Stimulated activated CD8-positive, alpha-beta memory T cell treated with anti-CD3 and anti-CD28 coated beads, Interleukin-12 subunit alpha, Interleukin-12 subunit beta, amount 100 ng/mL, for 4 hours (primary cell): ENCODE results near the gene ZFC3H1.
"Not testable (repeated sequence)": the region's sequence is repeated elsewhere in the genome, so short reads cannot be mapped to it uniquely, and the experiment has no call there.

Experiments
- DNase-seq: peaks from one replicate; pipeline ENCODE4 v3.0.0-alpha.2; 2020; ENCODE audit warnings: low read depth

ZFC3H1 gene

DNA sequence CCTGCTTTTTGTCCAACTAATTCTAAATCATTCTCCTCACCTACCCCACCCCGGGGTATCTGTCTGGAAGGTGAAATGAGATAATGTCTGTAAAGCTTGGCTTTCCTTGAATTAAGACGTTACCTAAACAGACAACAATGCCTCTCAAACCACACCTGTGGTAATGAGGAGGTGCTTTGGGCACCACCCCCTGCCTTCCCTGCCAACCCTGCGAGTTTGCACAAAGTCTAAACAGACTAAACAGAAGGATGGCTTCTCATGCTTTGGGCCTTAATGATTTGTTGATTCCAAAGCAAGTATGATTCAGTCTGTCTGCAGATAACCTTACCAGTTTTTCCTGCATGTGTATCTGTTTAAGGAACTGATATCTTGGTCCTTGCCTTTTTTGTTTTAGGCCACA is 82.4 kb downstream of the ZFC3H1 start:
- no peak for DNase-seq

DNA sequence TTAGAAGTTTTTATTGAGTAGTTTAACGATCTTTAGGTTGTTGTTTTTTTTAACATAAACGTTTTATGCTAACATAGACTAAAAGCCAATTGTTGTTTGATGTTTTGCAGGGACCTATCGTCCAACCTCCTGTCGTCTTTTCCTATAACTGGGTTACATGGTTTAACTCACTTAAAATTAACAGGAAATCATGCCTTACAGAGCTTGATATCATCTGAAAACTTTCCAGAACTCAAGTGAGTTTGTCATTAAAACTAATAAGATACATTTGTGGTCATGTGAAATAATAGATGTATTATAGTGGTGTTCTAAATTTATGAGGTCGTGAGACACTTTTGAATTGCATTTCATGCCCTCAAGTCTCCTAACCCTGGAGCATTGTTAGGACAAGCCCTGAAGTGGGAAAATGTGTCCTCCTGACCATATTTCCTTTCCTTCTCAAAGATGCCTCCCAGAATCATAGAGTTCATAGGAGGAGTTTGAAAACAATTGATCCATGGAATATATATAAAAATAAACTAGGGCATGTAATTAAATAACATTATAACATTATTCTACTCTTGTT is 84.9 kb downstream of the ZFC3H1 start:
- DNase-seq, result no peak

DNA sequence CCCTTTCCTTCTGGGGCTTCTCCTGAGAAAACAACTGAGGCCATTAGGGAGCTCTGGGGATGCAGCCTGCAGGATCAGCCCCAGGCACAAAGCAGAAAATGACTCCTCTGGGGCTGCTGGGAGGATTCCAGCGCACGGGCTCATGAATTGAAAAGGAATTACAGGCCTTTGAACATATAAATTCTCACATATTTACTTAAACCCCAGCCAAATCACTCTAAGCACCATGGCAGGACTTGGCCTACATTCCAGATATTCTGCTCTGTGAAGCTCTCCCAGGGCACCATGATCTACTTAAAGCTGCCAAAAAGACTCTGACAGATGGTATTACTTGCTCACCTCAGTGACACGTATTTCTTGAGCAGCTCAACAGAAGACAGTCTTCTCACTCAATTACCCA is 87.2 kb downstream of the ZFC3H1 start:
- DNase-seq, result no peak

DNA sequence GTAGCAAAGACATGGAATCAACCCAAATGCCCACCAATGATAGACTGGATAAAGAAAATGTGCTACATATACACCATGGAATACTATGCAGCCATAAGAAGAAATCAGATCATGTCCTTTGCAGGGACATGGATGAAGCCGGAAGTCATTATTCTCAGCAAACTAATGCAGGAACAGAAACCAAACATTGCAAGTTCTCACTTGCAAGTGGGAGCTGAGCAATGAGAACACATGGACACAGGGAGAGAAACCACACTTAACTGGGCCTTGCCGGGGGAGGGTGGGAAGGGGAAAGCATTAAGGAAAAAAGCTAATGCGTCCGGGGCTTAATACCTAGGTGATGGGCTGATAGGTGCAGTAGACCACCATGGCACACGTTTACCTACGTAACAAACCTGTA is 93.8 kb downstream of the ZFC3H1 start:
- not testable (repeated sequence) for DNase-seq

DNA sequence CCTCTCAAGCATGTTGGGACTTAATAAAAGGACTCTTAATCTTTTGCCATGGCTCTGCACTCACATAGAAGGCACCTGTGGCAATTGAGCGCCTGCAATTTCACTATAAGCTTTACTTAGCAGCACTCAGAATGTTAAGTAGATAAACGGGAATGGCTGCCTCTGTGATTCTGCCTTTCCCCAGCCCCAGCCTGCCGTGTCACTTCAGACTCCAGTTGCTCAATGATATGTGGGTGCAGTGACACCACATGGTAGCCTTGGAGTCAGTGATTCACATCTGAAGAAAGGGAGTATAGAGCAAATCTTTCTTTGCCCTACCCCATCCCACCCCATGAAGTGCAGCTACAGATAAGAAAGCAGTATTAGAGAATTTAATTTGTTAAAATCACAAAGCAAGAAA is 96.1 kb downstream of the ZFC3H1 start:
- no peak for DNase-seq

DNA sequence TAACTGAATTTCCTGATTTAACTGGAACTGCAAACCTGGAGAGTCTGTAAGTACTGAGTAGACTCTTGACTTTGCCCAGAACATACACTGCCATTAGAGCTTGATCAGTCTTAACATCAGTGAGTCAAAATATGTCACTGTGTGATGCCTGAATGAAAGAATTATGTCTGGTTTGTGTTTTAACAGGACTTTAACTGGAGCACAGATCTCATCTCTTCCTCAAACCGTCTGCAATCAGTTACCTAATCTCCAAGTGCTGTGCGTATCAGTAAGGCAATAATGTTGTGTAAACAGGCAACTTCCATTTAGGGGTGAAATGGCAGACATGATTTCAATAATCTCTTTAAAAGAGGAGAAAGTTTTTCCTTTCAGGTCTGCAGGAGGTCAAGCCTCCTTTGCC is 97.0 kb downstream of the ZFC3H1 start:
- DNase-seq, result no peak

DNA sequence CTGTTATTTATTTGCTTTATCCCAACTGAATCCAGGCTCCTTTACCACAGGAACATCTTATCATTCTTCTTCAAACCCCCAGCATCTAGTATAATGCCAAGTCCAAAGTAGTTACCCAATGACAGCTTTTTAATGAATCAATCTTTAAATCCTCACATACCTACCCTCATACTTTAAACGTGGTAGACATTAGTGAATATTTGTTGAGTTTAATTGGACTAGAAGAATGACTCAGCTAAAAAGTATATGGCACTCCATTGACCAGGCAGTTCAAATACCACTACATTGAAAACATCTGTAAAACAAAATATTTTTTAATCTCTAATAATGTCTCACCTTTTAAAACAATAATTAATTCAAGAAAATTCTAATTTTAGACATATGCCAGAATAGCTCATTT is 98.1 kb downstream of the ZFC3H1 start:
- DNase-seq, result no peak

DNA sequence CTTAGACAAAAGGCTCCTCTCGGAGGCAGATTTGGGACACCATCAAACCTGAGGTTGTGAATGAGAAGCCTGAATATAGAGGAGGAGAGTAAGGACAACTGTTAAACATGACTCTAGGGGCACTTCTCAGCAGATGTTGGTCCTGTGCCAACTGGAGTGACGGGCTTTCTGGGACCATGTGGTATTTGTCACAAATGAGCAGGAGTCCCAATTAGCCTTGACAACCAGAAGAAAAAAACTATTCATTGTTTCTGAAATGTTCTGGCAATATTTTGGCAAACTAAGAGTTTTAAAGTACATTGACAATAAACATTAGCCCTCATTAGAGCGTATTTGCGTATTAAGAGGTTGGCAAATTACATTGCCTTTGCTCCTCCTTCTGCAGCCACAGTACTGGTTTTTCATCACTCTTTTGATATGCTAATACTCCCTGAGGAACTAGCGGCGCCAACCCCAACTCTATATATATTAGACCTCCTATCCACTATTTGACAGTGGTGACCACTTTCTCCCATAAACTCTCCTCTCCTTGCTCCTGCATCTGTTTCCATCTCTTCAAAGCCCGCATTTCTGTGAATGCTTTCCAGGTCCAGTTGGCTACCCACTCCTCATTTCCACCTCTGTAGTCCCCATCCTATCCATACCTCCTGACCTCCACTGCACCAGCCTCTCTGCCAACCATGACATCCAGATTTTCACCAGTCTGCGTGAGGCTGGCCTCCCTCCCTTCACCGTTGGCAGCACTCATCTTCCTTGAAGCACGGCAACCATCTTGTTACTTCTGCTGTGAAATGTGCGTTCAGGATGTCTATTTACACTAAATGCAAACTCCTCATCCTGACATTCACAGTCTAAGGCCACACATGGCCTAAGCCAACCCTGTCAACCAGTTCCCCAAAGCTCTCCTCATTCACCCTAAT is 100.7 kb downstream of the ZFC3H1 start:
- DNase-seq, result no peak
